GM23338 (cell line): ENCODE results near the gene MED16. TPM values are rescaled to one million over a fixed set of nuclear protein-coding genes. Genes with fewer than 3 reads are reported as not detected.
A peak's percentile ranks its signal among the peaks of the same experiment; 100 is the strongest.

Experiments used
- ATAC-seq: fragments of 200-7000 bp; cut with Tn5 transposase; 3 replicates; pipeline ENCODE4 v1.9.1; 2020
- DNase-seq: peaks from one replicate; pipeline ENCODE4 v3.0.0-alpha.2; 2015; ENCODE audit warnings: low spot score
- H2AFZ ChIP-seq: fragments of 200-600 bp; sonication (generic); 2 replicates; pipeline ENCODE4 v1.8.0; 2016; ENCODE audit warnings: antibody characterized with exemption, mild to moderate bottlenecking, moderate library complexity
- H3F3A ChIP-seq: fragments of 200-600 bp; sonication (generic); replicated peaks from 2 replicates; pipeline ENCODE4 v1.8.0; 2017; ENCODE audit warnings: antibody characterized with exemption, mixed run types, low read depth
- H3K27ac ChIP-seq: fragments of 200-600 bp; sonication (generic); 2 replicates; pipeline ENCODE4 v1.6.1; 2016; ENCODE audit warnings: low read depth
- H3K27me3 ChIP-seq: fragments of 200-600 bp; sonication (generic); 2 replicates; pipeline ENCODE4 v1.8.0; 2016; ENCODE audit warnings: mild to moderate bottlenecking, mixed run types, moderate library complexity; ENCODE audit not compliant: insufficient read depth
- H3K36me3 ChIP-seq: fragments of 200-600 bp; sonication (generic); 2 replicates; pipeline ENCODE4 v1.8.0; 2016; ENCODE audit warnings: mild to moderate bottlenecking; ENCODE audit not compliant: insufficient read depth
- H3K4me1 ChIP-seq: fragments of 200-600 bp; sonication (generic); 2 replicates; pipeline ENCODE4 v1.8.0; 2016; ENCODE audit warnings: mild to moderate bottlenecking, moderate library complexity; ENCODE audit not compliant: insufficient read depth
- H3K4me2 ChIP-seq: fragments of 200-600 bp; sonication (generic); 2 replicates; pipeline ENCODE4 v1.7.1; 2017; ENCODE audit warnings: mixed run types
- H3K4me3 ChIP-seq: fragments of 200-600 bp; sonication (generic); 2 replicates; pipeline ENCODE4 v1.6.1; 2016; ENCODE audit warnings: mixed run types
- H3K79me2 ChIP-seq: fragments of 200-600 bp; sonication (generic); replicated peaks from 2 replicates; pipeline ENCODE4 v1.8.0; 2017; ENCODE audit warnings: mild to moderate bottlenecking; ENCODE audit not compliant: insufficient read depth
- H3K9me2 ChIP-seq: fragments of 200-600 bp; sonication (generic); 2 replicates; pipeline ENCODE4 v1.8.0; 2017; ENCODE audit not compliant: insufficient read depth
- H4K20me1 ChIP-seq: fragments of 200-600 bp; sonication (generic); replicated peaks from 2 replicates; pipeline ENCODE4 v1.8.0; 2017; ENCODE audit warnings: mild to moderate bottlenecking; ENCODE audit not compliant: insufficient read depth
- H3K27ac Mint-ChIP-seq: 2 replicates; pipeline ENCODE4 v1.8.0; 2020; ENCODE audit warnings: inconsistent platforms, mild to moderate bottlenecking, moderate library complexity, mixed read lengths
- H3K27me3 Mint-ChIP-seq: 3 replicates; pipeline ENCODE4 v1.8.0; 2022; ENCODE audit warnings: low read depth, mild to moderate bottlenecking, moderate library complexity, mixed read lengths, inconsistent platforms; ENCODE audit not compliant: insufficient read depth, poor library complexity
- H3K36me3 Mint-ChIP-seq: 3 replicates; pipeline ENCODE4 v1.8.0; 2021; ENCODE audit warnings: low read depth, mild to moderate bottlenecking, inconsistent platforms, moderate library complexity, mixed read lengths
- H3K4me1 Mint-ChIP-seq: 3 replicates; pipeline ENCODE4 v1.8.0; 2020; ENCODE audit warnings: mild to moderate bottlenecking, inconsistent platforms, mixed read lengths
- H3K4me3 Mint-ChIP-seq: 3 replicates; pipeline ENCODE4 v1.8.0; 2021; ENCODE audit warnings: moderate library complexity, mild to moderate bottlenecking, inconsistent platforms, mixed read lengths
- H3K9me3 Mint-ChIP-seq: 3 replicates; pipeline ENCODE4 v1.8.0; 2020; ENCODE audit warnings: moderate library complexity, mild to moderate bottlenecking, inconsistent platforms, mixed read lengths
- CTCF ChIP-seq, 2 experiments: fragments of 200-600 bp in 1 of 2; sonication (generic) in 1 of 2; conservative IDR thresholded peaks; 2 replicates each; pipeline versions ENCODE4 v1.5.1 to v1.6.1; 2016 to 2017; ENCODE audit warnings: antibody characterized with exemption in 2 of 2, low read depth in 2 of 2, mild to moderate bottlenecking in 2 of 2, moderate library complexity in 1 of 2
- EZH2 ChIP-seq: fragments of 200-600 bp; sonication (generic); IDR thresholded peaks from one replicate; pipeline ENCODE4 v1.8.0; 2017; ENCODE audit warnings: antibody characterized with exemption, mild to moderate bottlenecking, low read depth; ENCODE audit not compliant: unreplicated experiment
- REST ChIP-seq: IDR thresholded peaks from one replicate; pipeline ENCODE4 v1.6.1; 2018; ENCODE audit warnings: antibody characterized with exemption; ENCODE audit not compliant: unreplicated experiment
- ZNF462 ChIP-seq: fragments of 250-450 bp; sonication (Bioruptor Pico); IDR thresholded peaks from 2 replicates; pipeline ENCODE4 v1.5.0; 2020; ENCODE audit warnings: mild to moderate bottlenecking, moderate library complexity
- polyA plus RNA-seq: library from polyadenylated mRNA; unstranded; fragments of >200 nt; fragmentation: Nextera tagmentation; extraction: Ambion mirVana; gene quantifications from 2 replicates; pipeline ENCODE4 v1.2.1, GENCODE V29; 2016
- total RNA-seq: library from RNA; depleted of rRNA; stranded (reverse); fragments of >200 nt; shearing (Covaris generic); gene quantifications from 2 replicates; pipeline ENCODE4 v1.2.3, GENCODE V29; 2014

Gene MED16
- total and polyA plus RNA-seq, 2 experiments from 2014 or later: 52.7 to 73.6 TPM

- H3K4me3 Mint-ChIP-seq: no peak overlapping the region
Measured at GRCh38 chr19:879711-880438, 13.1 kb downstream of the MED16 start.

More at GRCh38 chr19:879711-880438, 13.1 kb downstream of the MED16 start:
- no peak overlapping the region for H3K27ac ChIP-seq
- no peaks in the 10 kb centered on the region for H3F3A ChIP-seq
- Mint-ChIP-seq H3K27ac (no peak overlapping the region), H3K27me3 (peaks cover 3% of the 10 kb centered on the region), H3K4me1 (no peaks in the 10 kb centered on the region), H3K9me3 (no peaks in the 10 kb centered on the region), H3K36me3 (peaks cover 36% of the 10 kb centered on the region; the same call in 2 of the 3 replicates)
- H3K79me2 ChIP-seq: no peaks in the 10 kb centered on the region
- H3K4me3 ChIP-seq: no peak overlapping the region
- no peak overlapping the region for H2AFZ ChIP-seq
- H3K27me3 ChIP-seq: no peaks in the 10 kb centered on the region
- DNase-seq (no peak), ATAC-seq (peak; percentile 31)
- H3K36me3 ChIP-seq: no peaks in the 10 kb centered on the region; the same call in 1 of the 2 replicates
- H3K4me2 ChIP-seq: no peak overlapping the region
- no peaks in the 10 kb centered on the region; the same call in 1 of the 2 replicates for H4K20me1 ChIP-seq
- H3K9me2 ChIP-seq: no peaks in the 10 kb centered on the region
- TF ChIP-seq REST (no peak), ZNF462 (no peak), EZH2 (no peak), CTCF (conservative IDR thresholded peaks at IDR 0.05; ENCODE audit: low read depth in 2 of 2) (no peak)
- no peaks in the 10 kb centered on the region for H3K4me1 ChIP-seq
